GM12873 (cell line): ENCODE data around the gene P4HTM.

Experiments used
- TF ChIP-seq, protein P1 (sequence below): IDR thresholded peaks from 2 replicates; pipeline ENCODE4 v1.5.1; 2012; ENCODE audit warnings: low read depth, mild to moderate bottlenecking, moderate library complexity, low read length, control low read depth; ENCODE audit not compliant: insufficient read depth; ENCODE audit errors: missing control alignments

P4HTM gene

GRCh38 chr3:48957006-48957705 lies 32.9 kb upstream of the P4HTM start:
- TF ChIP-seq, protein P1, sequence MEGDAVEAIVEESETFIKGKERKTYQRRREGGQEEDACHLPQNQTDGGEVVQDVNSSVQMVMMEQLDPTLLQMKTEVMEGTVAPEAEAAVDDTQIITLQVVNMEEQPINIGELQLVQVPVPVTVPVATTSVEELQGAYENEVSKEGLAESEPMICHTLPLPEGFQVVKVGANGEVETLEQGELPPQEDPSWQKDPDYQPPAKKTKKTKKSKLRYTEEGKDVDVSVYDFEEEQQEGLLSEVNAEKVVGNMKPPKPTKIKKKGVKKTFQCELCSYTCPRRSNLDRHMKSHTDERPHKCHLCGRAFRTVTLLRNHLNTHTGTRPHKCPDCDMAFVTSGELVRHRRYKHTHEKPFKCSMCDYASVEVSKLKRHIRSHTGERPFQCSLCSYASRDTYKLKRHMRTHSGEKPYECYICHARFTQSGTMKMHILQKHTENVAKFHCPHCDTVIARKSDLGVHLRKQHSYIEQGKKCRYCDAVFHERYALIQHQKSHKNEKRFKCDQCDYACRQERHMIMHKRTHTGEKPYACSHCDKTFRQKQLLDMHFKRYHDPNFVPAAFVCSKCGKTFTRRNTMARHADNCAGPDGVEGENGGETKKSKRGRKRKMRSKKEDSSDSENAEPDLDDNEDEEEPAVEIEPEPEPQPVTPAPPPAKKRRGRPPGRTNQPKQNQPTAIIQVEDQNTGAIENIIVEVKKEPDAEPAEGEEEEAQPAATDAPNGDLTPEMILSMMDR: no peak

DNA sequence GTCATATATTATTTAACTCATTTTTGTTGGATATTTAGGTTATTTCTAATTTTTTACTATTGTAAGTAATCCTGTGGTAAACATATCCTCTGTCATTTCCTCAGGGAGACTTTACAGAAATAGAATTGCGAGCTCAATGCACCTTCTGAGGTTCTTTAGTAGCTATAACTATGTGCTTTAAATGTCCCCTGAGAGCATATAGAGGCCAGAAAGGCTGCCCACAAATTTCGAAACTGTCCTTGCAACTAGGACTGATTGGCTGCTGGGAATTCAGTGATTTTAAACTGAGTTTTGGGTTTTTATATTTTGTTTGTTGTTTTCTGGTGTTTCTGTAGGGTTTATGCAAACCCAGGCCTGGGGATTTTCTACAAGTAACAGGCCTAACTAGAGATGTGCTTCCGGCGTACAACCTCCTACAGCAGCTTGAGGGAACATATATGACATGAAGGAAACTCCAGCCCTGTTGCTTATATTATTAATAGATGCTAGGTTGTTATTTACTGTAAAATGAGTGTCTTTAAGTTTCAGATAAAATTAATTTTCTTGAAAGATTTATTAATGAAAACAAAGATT lies 29.1 kb upstream of the P4HTM start:
- TF ChIP-seq, protein P1: no peak

DNA sequence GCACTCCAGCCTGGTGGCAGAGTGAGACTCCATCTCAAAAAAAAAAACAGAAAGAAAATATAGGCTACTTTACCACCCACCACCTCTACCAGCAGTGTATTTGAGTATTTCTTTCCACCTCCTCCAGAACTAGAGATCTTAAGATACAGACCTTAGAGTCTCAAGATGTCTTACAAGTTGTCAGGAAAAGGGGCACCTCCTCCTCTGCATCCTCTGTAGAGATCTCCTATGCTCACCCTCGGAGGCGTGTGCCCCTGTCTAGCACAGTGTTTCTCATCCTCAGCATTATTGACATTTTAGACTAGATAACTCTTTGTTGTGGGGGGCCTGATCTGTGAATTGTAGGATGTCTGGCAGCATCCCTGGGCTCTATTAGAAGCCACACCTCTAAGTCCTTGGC lies 27.7 kb upstream of the P4HTM start:
- TF ChIP-seq, protein P1: no peak

DNA sequence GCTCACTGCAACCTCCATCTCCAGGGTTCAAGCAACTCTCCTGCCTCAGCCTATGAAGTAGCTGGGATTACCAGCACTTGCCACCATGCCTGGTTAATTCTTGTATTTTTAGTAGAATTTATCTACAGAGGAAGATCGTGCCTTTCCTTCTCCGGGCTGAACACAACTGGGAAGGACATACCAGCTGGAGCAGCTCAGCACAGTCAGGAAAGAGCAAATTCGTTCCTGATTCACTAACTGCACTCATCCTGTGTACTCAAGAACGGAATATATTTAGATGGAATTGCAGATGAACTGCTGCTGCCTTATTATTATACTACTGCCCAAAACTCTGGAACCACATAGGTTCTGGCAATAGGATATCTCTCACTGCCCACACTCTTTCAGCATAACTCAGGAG lies 27.1 kb upstream of the P4HTM start:
- TF ChIP-seq, protein P1: no peak

DNA sequence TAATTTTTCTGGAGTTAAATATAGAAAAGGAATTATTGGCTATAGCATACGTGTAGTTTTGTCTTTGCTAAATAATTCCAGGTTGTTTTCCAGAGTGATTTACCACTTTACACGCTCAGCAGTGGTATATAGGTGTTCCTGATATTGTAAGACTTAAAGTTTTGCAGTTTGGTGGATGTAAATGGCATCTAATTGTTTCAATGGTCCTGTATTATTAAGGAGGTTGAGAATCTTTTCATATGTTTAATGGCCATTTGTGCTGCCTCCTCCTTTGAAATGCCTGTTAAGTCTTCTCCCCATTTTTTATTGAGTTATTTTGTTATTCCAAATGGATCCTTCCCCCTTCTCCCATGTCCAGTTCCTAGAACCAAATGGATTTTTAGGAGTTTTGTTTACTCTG lies 26.4 kb upstream of the P4HTM start:
- TF ChIP-seq, protein P1: no peak

GRCh38 chr3:48966367-48966766 lies 23.7 kb upstream of the P4HTM start:
- TF ChIP-seq, protein P1: no peak

DNA sequence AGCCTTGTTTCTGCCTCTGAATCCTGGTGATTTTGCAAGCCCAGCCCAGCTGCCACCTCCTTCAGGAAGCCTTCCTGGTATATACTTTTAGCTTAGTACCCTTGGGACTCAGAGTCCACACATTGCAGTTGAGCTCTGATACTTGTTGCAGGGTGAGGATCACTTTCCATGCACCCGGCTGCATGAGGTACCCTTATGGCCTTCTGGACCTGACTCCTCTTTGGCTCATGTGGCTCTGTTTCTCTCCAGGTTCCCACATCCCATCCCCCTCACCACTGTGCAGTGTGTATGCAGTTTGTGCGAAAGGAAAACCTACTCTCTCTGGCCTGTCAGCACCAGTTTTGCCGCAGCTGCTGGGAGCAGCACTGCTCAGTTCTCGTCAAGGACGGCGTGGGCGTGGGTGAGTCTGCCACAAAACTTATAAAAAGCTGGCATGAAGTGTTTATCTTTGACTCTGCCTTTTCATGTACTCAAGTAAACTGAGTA lies 23.1 kb upstream of the P4HTM start:
- TF ChIP-seq, protein P1: no peak
